HL-60/S4 treated with phorbol 12-myristate 13-acetate at 8.2 ng/mL for 4 days and 3 days (cell line): ENCODE measurements around the gene MLLT3.

Experiments used
- in situ Hi-C: fragments of 300-500 bp; cut with MboI; formaldehyde crosslinking; loops from 2 replicates; pipeline ENCODE4 v1.15.0; 2022; ENCODE audit warnings: low sequenced_read_pairs

Gene MLLT3

GRCh38 chr9:20480249-20480648, 142.1 kb downstream of the MLLT3 start:
- in situ Hi-C loops: no loop called here

- in situ Hi-C loops: no loop called here
These were observed 142.7 kb downstream of the MLLT3 start for GRCh38 chr9:20479419-20480155.

GRCh38 chr9:20478786-20479185, 143.5 kb downstream of the MLLT3 start:
- in situ Hi-C loops: no loop called here

GRCh38 chr9:20477940-20478620, 144.2 kb downstream of the MLLT3 start:
- in situ Hi-C loops: no loop called here

- in situ Hi-C loops: no loop called here
These were observed 145.3 kb downstream of the MLLT3 start for GRCh38 chr9:20476912-20477521.

GRCh38 chr9:20474496-20474895, 147.8 kb downstream of the MLLT3 start:
- in situ Hi-C loops: no loop called here

GRCh38 chr9:20473515-20474013, 148.7 kb downstream of the MLLT3 start:
- in situ Hi-C loops: no loop called here

GRCh38 chr9:20472342-20473045, 149.8 kb downstream of the MLLT3 start:
- in situ Hi-C loops: no loop called here

- in situ Hi-C loops: no loop called here
These were observed 155.8 kb downstream of the MLLT3 start for GRCh38 chr9:20466328-20467008.

- in situ Hi-C loops: no loop called here
These were observed 158.1 kb downstream of the MLLT3 start for GRCh38 chr9:20464242-20464641.

GRCh38 chr9:20463823-20464222, 158.5 kb downstream of the MLLT3 start:
- in situ Hi-C loops: no loop called here

GRCh38 chr9:20462410-20462809, 159.9 kb downstream of the MLLT3 start:
- in situ Hi-C loops: no loop called here

- in situ Hi-C loops: no loop called here
These were observed 175.0 kb downstream of the MLLT3 start for GRCh38 chr9:20447291-20447690.

GRCh38 chr9:20446248-20446647, 176.1 kb downstream of the MLLT3 start:
- in situ Hi-C loops: no loop called here

GRCh38 chr9:20442461-20443319, 179.6 kb downstream of the MLLT3 start:
- in situ Hi-C loops: no loop called here

GRCh38 chr9:20441711-20442423, 180.4 kb downstream of the MLLT3 start:
- in situ Hi-C loops: no loop called here

- in situ Hi-C loops: no loop called here
These were observed 181.1 kb downstream of the MLLT3 start for GRCh38 chr9:20441166-20441565.

- in situ Hi-C loops: no loop called here
These were observed 184.8 kb downstream of the MLLT3 start for GRCh38 chr9:20437476-20437875.
